Loucy (cell line): ENCODE data around the gene POLR2H.

Experiments
- H2AFZ ChIP-seq: fragments of 200-600 bp; sonication (generic); 2 replicates; pipeline ENCODE4 v1.6.0; 2016; ENCODE audit warnings: antibody characterized with exemption, mild to moderate bottlenecking, low read length, moderate library complexity
- H3F3A ChIP-seq: fragments of 200-600 bp; 2 replicates; pipeline ENCODE4 v1.6.0; 2016; ENCODE audit warnings: antibody characterized with exemption, low read depth, mild to moderate bottlenecking
- H3K27me3 ChIP-seq: fragments of 200-600 bp; sonication (generic); 2 replicates; pipeline ENCODE4 v1.6.1; 2014; ENCODE audit warnings: low read length, mild to moderate bottlenecking; ENCODE audit not compliant: insufficient read depth, poor library complexity, severe bottlenecking
- H3K36me3 ChIP-seq: fragments of 200-600 bp; sonication (generic); 2 replicates; pipeline ENCODE4 v1.6.1; 2016; ENCODE audit warnings: low read length; ENCODE audit not compliant: insufficient read depth
- H3K4me1 ChIP-seq: fragments of 200-600 bp; sonication (generic); 2 replicates; pipeline ENCODE4 v1.5.1; 2014; ENCODE audit warnings: low read length, mild to moderate bottlenecking; ENCODE audit not compliant: insufficient read depth, poor library complexity, severe bottlenecking
- H3K4me2 ChIP-seq: fragments of 200-600 bp; sonication (generic); 2 replicates; pipeline ENCODE4 v1.6.0; 2014; ENCODE audit warnings: antibody characterized with exemption, low read length, low read depth, mild to moderate bottlenecking; ENCODE audit not compliant: poor library complexity, severe bottlenecking
- H3K4me3 ChIP-seq: fragments of 200-600 bp; sonication (generic); 2 replicates; pipeline ENCODE4 v1.5.1; 2014; ENCODE audit warnings: low read length, mild to moderate bottlenecking, mixed read lengths; ENCODE audit not compliant: poor library complexity, severe bottlenecking
- H3K79me2 ChIP-seq: fragments of 200-600 bp; sonication (generic); 2 replicates; pipeline ENCODE4 v1.6.1; 2014; ENCODE audit warnings: low read length; ENCODE audit not compliant: insufficient read depth
- H3K9ac ChIP-seq: fragments of 200-600 bp; sonication (generic); 2 replicates; pipeline ENCODE4 v1.6.0; 2014; ENCODE audit warnings: mild to moderate bottlenecking, low read depth, low read length, moderate library complexity; ENCODE audit not compliant: poor library complexity, severe bottlenecking
- H3K9me2 ChIP-seq: fragments of 200-600 bp; sonication (generic); replicated peaks from 2 replicates; pipeline ENCODE4 v1.6.1; 2016; ENCODE audit warnings: low read depth, low read length, mixed read lengths
- H3K9me3 ChIP-seq: fragments of 200-600 bp; sonication (generic); 2 replicates; pipeline ENCODE4 v1.6.1; 2014; ENCODE audit warnings: mild to moderate bottlenecking, antibody characterized with exemption, low read length, low read depth; ENCODE audit not compliant: insufficient read depth
- H4K20me1 ChIP-seq: fragments of 200-600 bp; sonication (generic); 2 replicates; pipeline ENCODE4 v1.6.0; 2014; ENCODE audit warnings: antibody characterized with exemption, low read length, mild to moderate bottlenecking; ENCODE audit not compliant: insufficient read depth, poor library complexity, severe bottlenecking
- EZH2phosphoT487 ChIP-seq: fragments of 200-600 bp; IDR thresholded peaks from 2 replicates; pipeline ENCODE4 v1.6.1; 2018; ENCODE audit warnings: antibody characterized with exemption, mild to moderate bottlenecking, moderate library complexity, borderline replicate concordance
- TF ChIP-seq, protein P1 (sequence below): fragments of 200-600 bp; sonication (generic); conservative IDR thresholded peaks from 2 replicates; pipeline ENCODE4 v1.5.1; 2014; ENCODE audit warnings: mild to moderate bottlenecking, antibody characterized with exemption, low read length

The POLR2H gene

DNA sequence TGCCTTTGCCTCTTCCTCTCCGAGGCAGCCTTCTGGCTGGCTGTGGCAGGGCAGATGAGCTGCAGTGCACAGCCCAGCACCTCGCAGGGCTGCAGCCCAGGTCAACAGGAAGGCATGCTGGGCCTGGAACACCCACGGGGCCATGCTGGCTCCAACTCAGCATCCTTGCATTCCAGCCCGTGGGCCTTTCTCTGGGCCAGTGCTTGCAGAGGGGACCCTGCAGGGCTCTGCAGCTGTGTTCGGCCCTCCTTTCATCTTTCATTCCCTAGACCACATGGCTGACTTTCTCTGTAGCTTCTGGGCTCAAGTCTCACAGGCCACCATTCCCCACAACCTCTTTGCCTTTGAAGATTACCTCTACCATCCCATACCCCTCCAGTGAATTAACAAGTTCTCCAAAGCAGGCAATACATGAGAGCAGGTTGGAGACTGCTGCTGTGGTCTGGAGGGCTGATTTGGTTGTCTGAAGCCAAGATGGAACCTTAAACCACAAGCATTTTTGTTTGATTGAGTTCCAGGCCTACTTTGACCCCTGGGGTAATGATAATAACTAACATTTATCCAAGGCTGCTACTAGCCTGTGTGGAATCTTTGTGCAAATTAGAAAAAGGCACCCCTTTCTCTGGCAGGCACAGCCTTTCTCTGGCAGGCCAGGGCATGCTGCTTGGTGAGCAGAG is 18.2 kb upstream of the POLR2H start:
- no peak overlapping the region for H3K4me3 ChIP-seq
- no peak for TF ChIP-seq EZH2phosphoT487
- TF ChIP-seq, protein P1, sequence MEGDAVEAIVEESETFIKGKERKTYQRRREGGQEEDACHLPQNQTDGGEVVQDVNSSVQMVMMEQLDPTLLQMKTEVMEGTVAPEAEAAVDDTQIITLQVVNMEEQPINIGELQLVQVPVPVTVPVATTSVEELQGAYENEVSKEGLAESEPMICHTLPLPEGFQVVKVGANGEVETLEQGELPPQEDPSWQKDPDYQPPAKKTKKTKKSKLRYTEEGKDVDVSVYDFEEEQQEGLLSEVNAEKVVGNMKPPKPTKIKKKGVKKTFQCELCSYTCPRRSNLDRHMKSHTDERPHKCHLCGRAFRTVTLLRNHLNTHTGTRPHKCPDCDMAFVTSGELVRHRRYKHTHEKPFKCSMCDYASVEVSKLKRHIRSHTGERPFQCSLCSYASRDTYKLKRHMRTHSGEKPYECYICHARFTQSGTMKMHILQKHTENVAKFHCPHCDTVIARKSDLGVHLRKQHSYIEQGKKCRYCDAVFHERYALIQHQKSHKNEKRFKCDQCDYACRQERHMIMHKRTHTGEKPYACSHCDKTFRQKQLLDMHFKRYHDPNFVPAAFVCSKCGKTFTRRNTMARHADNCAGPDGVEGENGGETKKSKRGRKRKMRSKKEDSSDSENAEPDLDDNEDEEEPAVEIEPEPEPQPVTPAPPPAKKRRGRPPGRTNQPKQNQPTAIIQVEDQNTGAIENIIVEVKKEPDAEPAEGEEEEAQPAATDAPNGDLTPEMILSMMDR, result no peak
- H2AFZ ChIP-seq, result no peak overlapping the region
- H3K9me3 ChIP-seq, result no peaks in the 10 kb centered on the region
- H3K79me2 ChIP-seq, result no peaks in the 10 kb centered on the region
- H3F3A ChIP-seq, result no peaks in the 10 kb centered on the region
- H4K20me1 ChIP-seq, result no peaks in the 10 kb centered on the region
- H3K4me2 ChIP-seq, result no peak overlapping the region
- peaks cover 7% of the 10 kb centered on the region for H3K4me1 ChIP-seq
- H3K9me2 ChIP-seq, result no peaks in the 10 kb centered on the region
- no peaks in the 10 kb centered on the region for H3K36me3 ChIP-seq
- no peaks in the 10 kb centered on the region for H3K27me3 ChIP-seq
- no peak overlapping the region for H3K9ac ChIP-seq

- Histone ChIP-seq H3F3A (no peaks in the 10 kb centered on the region), H2AFZ (no peak overlapping the region), H3K4me2 (no peak overlapping the region), H3K9me2 (no peaks in the 10 kb centered on the region), H3K9me3 (no peaks in the 10 kb centered on the region), H3K9ac (no peak overlapping the region), H3K27me3 (no peaks in the 10 kb centered on the region), H3K79me2 (no peaks in the 10 kb centered on the region), H4K20me1 (no peaks in the 10 kb centered on the region), H3K36me3 (no peaks in the 10 kb centered on the region), H3K4me3 (no peak overlapping the region), H3K4me1 (peaks cover 7% of the 10 kb centered on the region)
- TF ChIP-seq, protein P1, result no peak
- no peak for TF ChIP-seq EZH2phosphoT487
Measured at GRCh38 chr3:184344579-184345316, 16.8 kb upstream of the POLR2H start.

- TF ChIP-seq, protein P1, result peak; percentile 58
- TF ChIP-seq EZH2phosphoT487, result no peak
- Histone ChIP-seq H2AFZ (no peak overlapping the region), H3K4me2 (no peak overlapping the region), H3K4me1 (peaks cover 7% of the 10 kb centered on the region), H3K9ac (no peak overlapping the region), H3K9me3 (no peaks in the 10 kb centered on the region), H3K4me3 (no peak overlapping the region), H3K27me3 (no peaks in the 10 kb centered on the region), H3K9me2 (no peaks in the 10 kb centered on the region), H3K79me2 (no peaks in the 10 kb centered on the region), H4K20me1 (no peaks in the 10 kb centered on the region), H3F3A (no peaks in the 10 kb centered on the region), H3K36me3 (no peaks in the 10 kb centered on the region)
Measured at GRCh38 chr3:184345317-184346144, 16.0 kb upstream of the POLR2H start.
